Midbrain (tissue), 1 donor: ENCODE measurements around the gene SLC12A5.
"Not testable (repeated sequence)": the region's sequence is repeated elsewhere in the genome, so short reads cannot be mapped to it uniquely, and the experiment has no call there.

ENCODE experiments used
- DNase-seq: peaks from one replicate; lab custom pipeline; 2025; lab: John Stamatoyannopoulos, UW

Gene SLC12A5

GRCh38 chr20:46028772-46029371 lies at the start of gene SLC12A5:
Gene SLC12A5 (plus strand): TSS chr20:46029215. CDS start chr20:46029345, 130 bp downstream.
- DNase-seq = no peak

- DNase-seq = no peak
These were observed 47.8 kb upstream of the SLC12A5 start for GRCh38 chr20:45981261-45981660.

GRCh38 chr20:45983279-45983743 lies 45.7 kb upstream of the SLC12A5 start:
- DNase-seq = no peak

- no peak for DNase-seq
These were observed 43.4 kb upstream of the SLC12A5 start for GRCh38 chr20:45985573-45985972.

- DNase-seq = peak; percentile 55
These were observed 41.8 kb upstream of the SLC12A5 start for GRCh38 chr20:45987108-45987780.

GRCh38 chr20:45988830-45989229 lies 40.2 kb upstream of the SLC12A5 start:
- DNase-seq = not testable (repeated sequence)

- DNase-seq = no peak
These were observed 37.4 kb upstream of the SLC12A5 start for GRCh38 chr20:45991616-45992015.

- no peak for DNase-seq
These were observed 35.6 kb upstream of the SLC12A5 start for GRCh38 chr20:45993197-45993951.

GRCh38 chr20:45994761-45995493 lies 34.1 kb upstream of the SLC12A5 start:
- no peak for DNase-seq

GRCh38 chr20:45995495-45996097 lies 33.4 kb upstream of the SLC12A5 start:
- DNase-seq = not testable (repeated sequence)

- no peak for DNase-seq
These were observed 31.8 kb upstream of the SLC12A5 start for GRCh38 chr20:45997187-45997586.

- no peak for DNase-seq
These were observed 30.7 kb upstream of the SLC12A5 start for GRCh38 chr20:45998337-45998736.

- DNase-seq = peak; percentile 13
These were observed 30.3 kb upstream of the SLC12A5 start for GRCh38 chr20:45998761-45999160.

- no peak for DNase-seq
These were observed 29.3 kb upstream of the SLC12A5 start for GRCh38 chr20:45999557-46000261.

- DNase-seq = no peak
These were observed 28.6 kb upstream of the SLC12A5 start for GRCh38 chr20:46000262-46000996.

GRCh38 chr20:46001498-46001897 lies 27.5 kb upstream of the SLC12A5 start:
- DNase-seq = no peak

- DNase-seq = no peak
These were observed 27.0 kb upstream of the SLC12A5 start for GRCh38 chr20:46002008-46002407.

GRCh38 chr20:46004187-46004586 lies 24.8 kb upstream of the SLC12A5 start:
- no peak for DNase-seq

- peak; percentile 35 for DNase-seq
These were observed 24.0 kb upstream of the SLC12A5 start for GRCh38 chr20:46004889-46005473.
